Stimulated activated CD4-positive, alpha-beta T cell treated with anti-CD3 and anti-CD28 coated beads, Interleukin-2, amount 100 ng/mL, for 4 hours (primary cell): ENCODE measurements around the gene VAV2.
A peak's percentile ranks its signal among the peaks of the same experiment; 100 is the strongest.

Experiments
- DNase-seq: peaks from one replicate; pipeline ENCODE4 v3.0.0-alpha.2; 2020; ENCODE audit warnings: low read depth

VAV2 gene

GRCh38 chr9:133739408-133740280 is 252.5 kb downstream of the VAV2 start:
- no peak for DNase-seq

GRCh38 chr9:133738640-133739225 is 253.4 kb downstream of the VAV2 start:
- no peak for DNase-seq

- peak; percentile 15 for DNase-seq
Measured at GRCh38 chr9:133737774-133738639, 254.1 kb downstream of the VAV2 start, which contains the start of gene SARDH. Gene SARDH, minus strand, starts transcription at chr9:133738352. Its CDS starts 4,179 bp downstream, at chr9:133734173.

GRCh38 chr9:133737071-133737773 is 254.9 kb downstream of the VAV2 start:
- no peak for DNase-seq

- no peak for DNase-seq
Measured at GRCh38 chr9:133735931-133736330, 256.2 kb downstream of the VAV2 start.

GRCh38 chr9:133735415-133735775 is 256.7 kb downstream of the VAV2 start:
- DNase-seq = no peak

- DNase-seq = no peak
Measured at GRCh38 chr9:133734590-133735414, 257.3 kb downstream of the VAV2 start.

- DNase-seq = no peak
Measured at GRCh38 chr9:133733796-133734533, 258.2 kb downstream of the VAV2 start.

- DNase-seq = no peak
Measured at GRCh38 chr9:133733421-133733795, 258.7 kb downstream of the VAV2 start.

- DNase-seq = no peak
Measured at GRCh38 chr9:133732639-133733408, 259.3 kb downstream of the VAV2 start.

- DNase-seq = no peak
Measured at GRCh38 chr9:133731876-133732638, 260.1 kb downstream of the VAV2 start.

GRCh38 chr9:133730994-133731715 is 261.0 kb downstream of the VAV2 start:
- DNase-seq = no peak

GRCh38 chr9:133729617-133730281 is 262.4 kb downstream of the VAV2 start:
- no peak for DNase-seq

GRCh38 chr9:133728856-133729616 is 263.1 kb downstream of the VAV2 start:
- no peak for DNase-seq

- DNase-seq = no peak
Measured at GRCh38 chr9:133727876-133728441, 264.2 kb downstream of the VAV2 start.

GRCh38 chr9:133727277-133727875 is 264.7 kb downstream of the VAV2 start:
- DNase-seq = no peak
